HCT116 (cell line): ENCODE data around the gene HEXD. TPM values are rescaled to one million over a fixed set of nuclear protein-coding genes. Genes with fewer than 3 reads are reported as not detected.
"Not testable (repeated sequence)": the region's sequence is repeated elsewhere in the genome, so short reads cannot be mapped to it uniquely, and the experiment has no call there.

Experiments used
- ATAC-seq: fragments of 200-7000 bp; cut with Tn5 transposase; 2 replicates; pipeline ENCODE4 v1.9.1; 2020; ENCODE audit warnings: mild to moderate bottlenecking, moderate library complexity
- BruUV-seq: library from RNA; stranded (reverse); fragments of 400-500 nt; replicated peaks from 2 replicates; lab custom pipeline; 2021; lab: Mats Ljungman, UMichigan
- CTCF ChIA-PET: fragments of 300-600 bp; sonication (Branson Sonifier 250); formaldehyde crosslinking; loops from one replicate; lab custom pipeline; 2021; ENCODE audit warnings: antibody characterized with exemption; lab: Charles Lee
- POLR2A ChIA-PET: fragments of 300-600, 350-600 bp; sonication (Branson Sonifier 250); formaldehyde crosslinking; loops from one replicate; lab custom pipeline; 2021; ENCODE audit warnings: antibody characterized with exemption; lab: Charles Lee
- RAD21 ChIA-PET, 2 experiments: fragments of 300-600 bp; sonication (Branson Sonifier 250); formaldehyde crosslinking; loops; one replicate each; lab custom pipeline; 2023; ENCODE audit warnings: low total read pairs in 2 of 2; ENCODE audit not compliant: uncharacterized antibody in 2 of 2, unreplicated experiment in 2 of 2, low non-redundant PET in 1 of 2; lab: Charles Lee
- DNase-seq: peaks from one replicate; pipeline ENCODE4 v3.0.0-alpha.2; 2010; ENCODE audit warnings: low read depth, low spot score
- H2AFZ ChIP-seq: fragments of 200-600 bp; shearing (Covaris generic), sonication (generic); 2 replicates; pipeline ENCODE4 v1.6.1; 2017; ENCODE audit warnings: low read depth, mixed run types, mixed read lengths, antibody characterized with exemption, low read length; ENCODE audit not compliant: poor library complexity, severe bottlenecking
- H3K27ac ChIP-seq: 2 replicates; pipeline ENCODE4 v1.5.1; 2012; ENCODE audit warnings: low read depth, low read length
- H3K27me3 ChIP-seq: fragments of 200-600 bp; sonication (generic); 2 replicates; pipeline ENCODE4 v1.6.1; 2016; ENCODE audit warnings: mixed run types, low read length, mixed read lengths; ENCODE audit not compliant: insufficient read depth
- H3K36me3 ChIP-seq, 2 experiments: fragments of 200-500 bp in 1 of 2; fragments of 200-600 bp in 1 of 2; sonication (Bioruptor generic) in 1 of 2; sonication (generic) in 1 of 2; 2 replicates each; pipeline versions ENCODE4 v1.5.1 to v1.6.1; 2014 to 2016; ENCODE audit warnings: low read length in 2 of 2, inconsistent platforms in 1 of 2, mixed read lengths in 1 of 2, mixed run types in 1 of 2; ENCODE audit not compliant: insufficient read depth in 2 of 2, control insufficient read depth in 1 of 2
- H3K4me1 ChIP-seq, 2 experiments: fragments of 200-600 bp in 1 of 2; sonication (generic) in 1 of 2; 2 replicates each; pipeline versions ENCODE4 v1.5.1 to v1.6.1; 2012 to 2017; ENCODE audit warnings: low read length in 2 of 2, inconsistent platforms in 1 of 2, mild to moderate bottlenecking in 1 of 2, mixed read lengths in 1 of 2, mixed run types in 1 of 2, moderate library complexity in 1 of 2; ENCODE audit not compliant: insufficient read depth in 2 of 2, control insufficient read depth in 1 of 2
- H3K4me2 ChIP-seq: fragments of 200-600 bp; sonication (generic); 2 replicates; pipeline ENCODE4 v1.6.1; 2017; ENCODE audit warnings: mixed run types, low read length, mixed read lengths
- H3K4me3 ChIP-seq, 2 experiments: fragments of 200-600 bp in 1 of 2; sonication (generic) in 1 of 2; replicated peaks in 1 of 2; 2 replicates each; pipeline ENCODE4 v1.5.1; 2011 to 2016; ENCODE audit warnings: low read length in 2 of 2, control low read depth in 1 of 2, low read depth in 1 of 2, mild to moderate bottlenecking in 1 of 2, mixed read lengths in 1 of 2, mixed run types in 1 of 2
- H3K79me2 ChIP-seq: fragments of 200-600 bp; sonication (generic); 2 replicates; pipeline ENCODE4 v1.6.1; 2017; ENCODE audit warnings: mild to moderate bottlenecking, mixed run types, low read length, moderate library complexity, mixed read lengths; ENCODE audit not compliant: insufficient read depth
- H3K9ac ChIP-seq: fragments of 200-600 bp; sonication (generic); 2 replicates; pipeline ENCODE4 v1.6.1; 2016; ENCODE audit warnings: low read length, mixed read lengths
- H3K9me2 ChIP-seq: fragments of 200-600 bp; sonication (generic), shearing (Covaris generic); 2 replicates; pipeline ENCODE4 v1.6.1; 2017; ENCODE audit warnings: mixed run types, mild to moderate bottlenecking, moderate library complexity; ENCODE audit not compliant: insufficient read depth
- H3K9me3 ChIP-seq, 2 experiments: fragments of 200-500 bp in 1 of 2; fragments of 200-600 bp in 1 of 2; sonication (Bioruptor generic) in 1 of 2; sonication (generic) in 1 of 2; 2 replicates each; pipeline ENCODE4 v1.6.1; 2014 to 2017; ENCODE audit warnings: low read length in 2 of 2, mixed read lengths in 2 of 2, inconsistent platforms in 1 of 2, low read depth in 1 of 2, mild to moderate bottlenecking in 1 of 2, mixed run types in 1 of 2, moderate library complexity in 1 of 2; ENCODE audit not compliant: control insufficient read depth in 1 of 2, insufficient read depth in 1 of 2
- H4K20me1 ChIP-seq: fragments of 200-600 bp; sonication (generic), shearing (Covaris generic); 2 replicates; pipeline ENCODE4 v1.6.1; 2017; ENCODE audit warnings: mixed run types, mild to moderate bottlenecking, moderate library complexity; ENCODE audit not compliant: insufficient read depth
- EZH2 ChIP-seq: fragments of 200-600 bp; sonication (generic); IDR thresholded peaks from 2 replicates; pipeline ENCODE4 v1.6.1; 2017; ENCODE audit warnings: antibody characterized with exemption, mixed run types
- RAD21 ChIP-seq: IDR thresholded peaks from 2 replicates; pipeline ENCODE4 v1.6.1; 2012; ENCODE audit warnings: low read depth, mild to moderate bottlenecking
- YY1 ChIP-seq: IDR thresholded peaks from 2 replicates; pipeline ENCODE4 v1.6.1; 2011; ENCODE audit warnings: low read length, low read depth, moderate library complexity, mild to moderate bottlenecking; ENCODE audit not compliant: insufficient replicate concordance; ENCODE audit errors: extremely low read depth
- ZFX ChIP-seq: fragments of 450-650 bp; IDR thresholded peaks from 2 replicates; pipeline ENCODE4 v1.6.1; 2017
- ZNF274 ChIP-seq: fragments of 200-500 bp; sonication (Bioruptor generic); IDR thresholded peaks from 2 replicates; pipeline ENCODE4 v1.6.1; 2014; ENCODE audit warnings: mild to moderate bottlenecking, low read depth, low read length, inconsistent platforms
- intact Hi-C: fragments of 100-400 bp; cut with micrococcal nuclease; formaldehyde crosslinking; loops from 2 replicates; pipeline ENCODE4 v1.10.0; 2022
- total RNA-seq: library from RNA; stranded (reverse); gene quantifications from one replicate; pipeline ENCODE4 v1.2.1, GENCODE V29; 2021; ENCODE audit not compliant: unreplicated experiment
- TF ChIP-seq, protein P1 (sequence below): IDR thresholded peaks from 2 replicates; pipeline ENCODE4 v1.6.1; 2012
- TF ChIP-seq, protein P2 (sequence below): IDR thresholded peaks from 2 replicates; pipeline ENCODE4 v1.6.1; 2011; ENCODE audit warnings: mild to moderate bottlenecking, low read length, moderate library complexity; ENCODE audit not compliant: insufficient replicate concordance; ENCODE audit errors: extremely low read depth

HEXD gene
- total RNA-seq, 1 experiment from 2014 or later, result 45.2 TPM

DNA sequence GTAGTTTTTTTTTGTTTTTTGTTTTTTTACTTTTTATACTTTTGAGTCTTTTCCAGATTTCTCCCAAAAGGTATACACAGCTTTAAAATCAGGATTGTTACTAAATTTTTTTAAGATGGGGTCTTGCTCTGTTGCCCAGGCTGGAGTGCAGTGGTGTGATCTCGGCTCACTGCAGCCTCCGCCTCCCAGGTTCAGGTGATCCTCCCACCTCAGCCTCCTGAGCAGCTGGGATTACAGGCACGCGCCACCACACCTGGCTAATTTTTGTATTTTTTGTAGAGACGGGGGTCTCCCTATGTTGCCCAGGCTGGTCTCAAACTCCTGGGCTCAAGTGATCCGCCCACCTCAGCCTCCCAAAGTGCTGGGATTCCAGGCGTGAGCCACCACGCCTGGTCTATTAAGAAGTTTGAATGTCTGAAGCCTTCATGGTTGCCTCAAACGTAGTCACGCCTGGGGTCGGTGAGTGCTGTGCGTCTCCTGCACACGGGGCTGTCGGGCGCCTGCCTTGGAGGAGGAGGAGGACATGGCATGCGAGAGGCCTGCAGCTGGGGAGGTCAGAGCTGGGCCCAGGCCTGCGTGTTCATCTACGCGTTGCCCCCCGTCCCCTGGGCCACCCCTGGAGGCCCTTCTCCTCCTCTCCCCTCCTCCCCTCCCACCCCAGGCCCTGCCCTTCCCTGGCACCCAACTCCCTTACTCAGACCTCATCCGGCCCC, 35.8 kb upstream of the HEXD start:
- H4K20me1 ChIP-seq, H3K79me2 ChIP-seq, H3K9ac ChIP-seq, H3K9me3 ChIP-seq, RAD21 ChIA-PET, H2AFZ ChIP-seq, ATAC-seq, H3K4me3 ChIP-seq, intact Hi-C loops, H3K4me2 ChIP-seq, H3K36me3 ChIP-seq, POLR2A ChIA-PET, CTCF ChIA-PET, H3K9me2 ChIP-seq, H3K27ac ChIP-seq, H3K27me3 ChIP-seq, BruUV-seq, DNase-seq: not testable (repeated sequence)
- H3K4me1 ChIP-seq, result peaks cover 15 to 20% of the 10 kb centered on the region in 2 experiments

DNA sequence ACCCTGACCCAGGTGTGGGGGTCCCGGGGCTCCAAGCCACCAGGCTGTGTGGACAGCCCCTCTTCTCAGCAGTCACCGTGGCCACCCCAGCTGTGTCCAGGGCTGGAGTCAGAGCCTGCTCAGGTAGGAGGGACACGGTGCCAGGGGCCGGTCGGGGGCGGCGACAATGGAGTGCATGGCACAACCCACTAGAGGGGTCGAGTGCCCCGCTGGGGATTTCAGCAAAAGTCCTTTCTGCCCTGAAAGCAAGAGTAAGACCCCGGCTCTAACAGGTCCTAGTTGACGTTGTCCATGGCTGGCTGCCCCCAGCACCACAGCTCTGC, 35.3 kb upstream of the HEXD start:
- POLR2A ChIA-PET, result no interaction called here
- Histone ChIP-seq H3K4me3 (no peak overlapping the region), H2AFZ (no peak overlapping the region), H3K36me3 (no peaks in the 10 kb centered on the region), H3K79me2 (no peaks in the 10 kb centered on the region), H3K9me3 (no peaks in the 10 kb centered on the region), H4K20me1 (no peaks in the 10 kb centered on the region), H3K4me1 (peaks cover 15 to 23% of the 10 kb centered on the region in 2 experiments), H3K9ac (no peak overlapping the region), H3K4me2 (no peak overlapping the region), H3K9me2 (no peaks in the 10 kb centered on the region)
- intact Hi-C loops, result no loop called here
- BruUV-seq, result no TSS peak
- ATAC-seq, result no peak
- RAD21 ChIA-PET, result no interaction called here
- CTCF ChIA-PET, result no interaction called here
- TF ChIP-seq, protein P1, sequence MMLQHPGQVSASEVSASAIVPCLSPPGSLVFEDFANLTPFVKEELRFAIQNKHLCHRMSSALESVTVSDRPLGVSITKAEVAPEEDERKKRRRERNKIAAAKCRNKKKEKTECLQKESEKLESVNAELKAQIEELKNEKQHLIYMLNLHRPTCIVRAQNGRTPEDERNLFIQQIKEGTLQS, result no peak
- TF ChIP-seq ZFX (no peak), ZNF274 (no peak), RAD21 (no peak), YY1 (no peak), EZH2 (no peak)
- TF ChIP-seq, protein P2, sequence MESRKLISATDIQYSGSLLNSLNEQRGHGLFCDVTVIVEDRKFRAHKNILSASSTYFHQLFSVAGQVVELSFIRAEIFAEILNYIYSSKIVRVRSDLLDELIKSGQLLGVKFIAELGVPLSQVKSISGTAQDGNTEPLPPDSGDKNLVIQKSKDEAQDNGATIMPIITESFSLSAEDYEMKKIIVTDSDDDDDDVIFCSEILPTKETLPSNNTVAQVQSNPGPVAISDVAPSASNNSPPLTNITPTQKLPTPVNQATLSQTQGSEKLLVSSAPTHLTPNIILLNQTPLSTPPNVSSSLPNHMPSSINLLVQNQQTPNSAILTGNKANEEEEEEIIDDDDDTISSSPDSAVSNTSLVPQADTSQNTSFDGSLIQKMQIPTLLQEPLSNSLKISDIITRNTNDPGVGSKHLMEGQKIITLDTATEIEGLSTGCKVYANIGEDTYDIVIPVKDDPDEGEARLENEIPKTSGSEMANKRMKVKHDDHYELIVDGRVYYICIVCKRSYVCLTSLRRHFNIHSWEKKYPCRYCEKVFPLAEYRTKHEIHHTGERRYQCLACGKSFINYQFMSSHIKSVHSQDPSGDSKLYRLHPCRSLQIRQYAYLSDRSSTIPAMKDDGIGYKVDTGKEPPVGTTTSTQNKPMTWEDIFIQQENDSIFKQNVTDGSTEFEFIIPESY, result no peak
- TF ChIP-seq, all 23 proteins: peak for 0
- DNase-seq, result no peak
- H3K27me3 ChIP-seq, result no peaks in the 10 kb centered on the region
- H3K27ac ChIP-seq, result no peak overlapping the region
